RWPE2 (cell line): ENCODE data around the gene DEK.
"Not testable (repeated sequence)": the region's sequence is repeated elsewhere in the genome, so short reads cannot be mapped to it uniquely, and the experiment has no call there.

Experiments
- ATAC-seq: fragments of 200-7000 bp; cut with Tn5 transposase; 3 replicates; pipeline ENCODE4 v1.9.1; 2021; ENCODE audit warnings: low read depth
- DNase-seq: peaks from one replicate; pipeline ENCODE4 v3.0.0-alpha.2; 2020; ENCODE audit warnings: low spot score
- H3K27ac ChIP-seq: fragments of 450-650 bp; 2 replicates; pipeline ENCODE4 v1.5.1; 2017; ENCODE audit warnings: mild to moderate bottlenecking; ENCODE audit not compliant: poor library complexity, severe bottlenecking
- H3K27me3 ChIP-seq: fragments of 250-450 bp; sonication (Bioruptor Pico); 2 replicates; pipeline ENCODE4 v1.5.1; 2021; ENCODE audit warnings: mild to moderate bottlenecking, moderate library complexity; ENCODE audit not compliant: insufficient read depth, poor library complexity, severe bottlenecking
- H3K36me3 ChIP-seq: fragments of 250-450 bp; sonication (Bioruptor Pico); 2 replicates; pipeline ENCODE4 v1.5.1; 2020; ENCODE audit warnings: low read depth, mild to moderate bottlenecking, moderate library complexity
- H3K4me1 ChIP-seq: fragments of 250-450 bp; sonication (Bioruptor Pico); 2 replicates; pipeline ENCODE4 v1.5.1; 2021; ENCODE audit warnings: mild to moderate bottlenecking, moderate library complexity; ENCODE audit not compliant: insufficient read depth, poor library complexity, severe bottlenecking
- H3K4me3 ChIP-seq: fragments of 250-450 bp; sonication (Bioruptor Pico); 2 replicates; pipeline ENCODE4 v1.5.1; 2021; ENCODE audit warnings: mild to moderate bottlenecking, moderate library complexity; ENCODE audit not compliant: severe bottlenecking
- H3K9me3 ChIP-seq: fragments of 250-450 bp; sonication (Bioruptor Pico); 2 replicates; pipeline ENCODE4 v1.5.1; 2021; ENCODE audit warnings: mild to moderate bottlenecking, moderate library complexity; ENCODE audit not compliant: severe bottlenecking
- CTCF ChIP-seq: fragments of 450-650 bp; IDR thresholded peaks from one replicate; pipeline ENCODE4 v1.5.1; 2017; ENCODE audit warnings: mild to moderate bottlenecking, moderate library complexity; ENCODE audit not compliant: poor library complexity, severe bottlenecking

Gene DEK

GRCh38 chr6:18235524-18235923, 28.8 kb downstream of the DEK start:
- H3K9me3 ChIP-seq: peaks cover 5% of the 10 kb centered on the region
- peaks cover 96% of the 10 kb centered on the region for H3K36me3 ChIP-seq
- ATAC-seq: no peak
- no peak overlapping the region for H3K27ac ChIP-seq
- no peak for TF ChIP-seq CTCF
- H3K4me3 ChIP-seq: no peak overlapping the region
- H3K27me3 ChIP-seq: no peaks in the 10 kb centered on the region
- no peak for DNase-seq
- no peaks in the 10 kb centered on the region for H3K4me1 ChIP-seq

- H3K9me3 ChIP-seq: peaks cover 5% of the 10 kb centered on the region
- TF ChIP-seq CTCF: no peak
- no peak for ATAC-seq
- H3K4me3 ChIP-seq: no peak overlapping the region
- H3K4me1 ChIP-seq: no peaks in the 10 kb centered on the region
- DNase-seq: no peak
- no peaks in the 10 kb centered on the region for H3K27me3 ChIP-seq
- peaks cover 96% of the 10 kb centered on the region for H3K36me3 ChIP-seq
- no peak overlapping the region for H3K27ac ChIP-seq
Observed at GRCh38 chr6:18234564-18234963, 29.8 kb downstream of the DEK start.

GRCh38 chr6:18233770-18234169, 30.6 kb downstream of the DEK start:
- not testable (repeated sequence) for H3K4me3 ChIP-seq, H3K9me3 ChIP-seq, H3K4me1 ChIP-seq, DNase-seq, H3K27me3 ChIP-seq, H3K27ac ChIP-seq, ATAC-seq
- peaks cover 98% of the 10 kb centered on the region for H3K36me3 ChIP-seq

- peaks cover 96% of the 10 kb centered on the region for H3K36me3 ChIP-seq
- not testable (repeated sequence) for H3K27me3 ChIP-seq, H3K27ac ChIP-seq, ATAC-seq, H3K9me3 ChIP-seq, DNase-seq, H3K4me3 ChIP-seq, H3K4me1 ChIP-seq
Observed at GRCh38 chr6:18231856-18232255, 32.5 kb downstream of the DEK start.

- not testable (repeated sequence) for H3K4me1 ChIP-seq, H3K9me3 ChIP-seq, DNase-seq, H3K27me3 ChIP-seq, H3K27ac ChIP-seq, H3K4me3 ChIP-seq, ATAC-seq
- peaks cover 93% of the 10 kb centered on the region for H3K36me3 ChIP-seq
Observed at GRCh38 chr6:18228590-18228989, 35.7 kb downstream of the DEK start.

GRCh38 chr6:18227166-18227565, 37.2 kb downstream of the DEK start:
- DNase-seq, H3K27ac ChIP-seq, H3K4me1 ChIP-seq, ATAC-seq, H3K4me3 ChIP-seq, H3K27me3 ChIP-seq, H3K9me3 ChIP-seq: not testable (repeated sequence)
- H3K36me3 ChIP-seq: peaks cover 90% of the 10 kb centered on the region

- H3K27me3 ChIP-seq, H3K9me3 ChIP-seq, H3K27ac ChIP-seq, DNase-seq, H3K4me1 ChIP-seq, ATAC-seq, H3K4me3 ChIP-seq: not testable (repeated sequence)
- peaks cover 90% of the 10 kb centered on the region for H3K36me3 ChIP-seq
Observed at GRCh38 chr6:18226451-18227105, 37.8 kb downstream of the DEK start.
